Adrenal gland (tissue), 12 donors: ENCODE results near the gene CYP4V2. TPM values are rescaled to one million over a fixed set of nuclear protein-coding genes. Genes with fewer than 3 reads are reported as not detected.
"Not testable (repeated sequence)": the region's sequence is repeated elsewhere in the genome, so short reads cannot be mapped to it uniquely, and the experiment has no call there.

Experiments used
- DNase-seq, 7 donors: peaks; one replicate each; pipeline ENCODE4 v3.0.0-alpha.2; 2019 to 2020
- H3K27ac ChIP-seq, 5 donors: fragments of 200-600 bp; sonication (generic) in 4 of 5; 1 replicate in 3 of 5; 2 replicates in 2 of 5; pipeline versions ENCODE4 v1.5.1 to v1.8.0; 2016 to 2020; ENCODE audit warnings: mild to moderate bottlenecking in 1 of 5
- H3K27me3 ChIP-seq: fragments of 200-600 bp; 2 replicates; pipeline ENCODE4 v1.8.0; 2021
- H3K36me3 ChIP-seq, 2 donors: fragments of 200-600 bp; replicated peaks in 1 of 2; 1 replicate in 1 of 2; 2 replicates in 1 of 2; pipeline versions ENCODE4 v1.5.1 to v1.8.0; 2018 to 2022
- H3K4me1 ChIP-seq, 2 donors: fragments of 200-600 bp; replicated peaks in 1 of 2; 1 replicate in 1 of 2; 2 replicates in 1 of 2; pipeline versions ENCODE4 v1.5.1 to v1.8.0; 2018 to 2021
- H3K4me3 ChIP-seq, 4 donors: fragments of 200-600 bp; sonication (generic) in 3 of 4; one replicate each; pipeline ENCODE4 v1.5.1; 2016 to 2018
- H3K9me3 ChIP-seq, 3 donors: fragments of 200-600 bp; sonication (generic) in 1 of 3; replicated peaks in 1 of 3; 1 replicate in 2 of 3; 2 replicates in 1 of 3; pipeline versions ENCODE4 v1.5.1 to v1.8.0; 2016 to 2021
- CTCF ChIP-seq, 6 experiments: fragments of 450-650 bp in 4 of 6; fragments of 200-600 bp in 2 of 6; sonication (generic) in 1 of 6; IDR thresholded peaks; 1 replicate in 5 of 6; 2 replicates in 1 of 6; pipeline versions ENCODE4 v1.5.1 to v1.8.0; 2016 to 2021; ENCODE audit warnings: antibody characterized with exemption in 6 of 6, mild to moderate bottlenecking in 2 of 6, moderate library complexity in 1 of 6
- POLR2A ChIP-seq, 2 donors: fragments of 450-650 bp; IDR thresholded peaks; one replicate each; pipeline ENCODE4 v1.6.1; 2017; ENCODE audit warnings: antibody characterized with exemption in 2 of 2, mild to moderate bottlenecking in 2 of 2, moderate library complexity in 1 of 2
- WGBS, 4 donors: extraction: QIAGEN DNeasy Blood & Tissue Kit in 2 of 4; methylation state at CpG; one replicate each; pipeline versions ENCODE4 v1.1.5 to v1.1.7; 2013 to 2017; 5-methylcytosine and 5-hydroxymethylcytosine counted together
- intact Hi-C, 2 donors: fragments of 100-400 bp; cut with DNase I; formaldehyde crosslinking; loops; one replicate each; pipeline versions ENCODE4 v1.14.1 to v1.15.0; 2022 to 2023
- polyA plus RNA-seq, 3 donors: library from polyadenylated mRNA; stranded (reverse); fragments of 200-250 nt in 2 of 3; fragments of 350-450 nt in 1 of 3; fragmentation: Illumina TruSeq in 1 of 3; extraction: RNeasy Lipid Tissue Mini Kit (QIAGEN cat#74804) in 1 of 3; gene quantifications; one replicate each; pipeline ENCODE4 v1.2.3, GENCODE V29; 2013 to 2014
- total RNA-seq, 9 donors: library from RNA; depleted of rRNA in 4 of 9; stranded (reverse); fragments of >200 nt in 4 of 9; fragments of 120-200 nt in 1 of 9; fragmentation: NEBNext Ultra II Directional in 1 of 9; extraction: Animal tissue kit (Norgen Biotek cat#: 25700) in 1 of 9; gene quantifications; one replicate each; pipeline versions ENCODE4 v1.1.0 to v1.2.4, GENCODE V29; 2013 to 2023
- donor health status: healthy with polysubstance abuse.
- donor health status: Bipolar disorder and iron deficiency.
- donor health status: DM: yes; HTN: yes; CAD: no.
- donor health status: DM: no; HTN: no; CAD: no.
- donor health status: DM: no; HTN: no; CAD: no.
- donor health status: DM: yes; HTN: yes; CAD: no.

Gene CYP4V2
- total and polyA plus RNA-seq, 12 donors: 11.5 to 106 (median 61.0) TPM

- no peak for DNase-seq
- Histone ChIP-seq H3K36me3 (no peaks in the 10 kb centered on the region), H3K4me3 (no peak overlapping the region), H3K9me3 (no peaks in the 10 kb centered on the region), H3K4me1 (no peaks in the 10 kb centered on the region), H3K27me3 (no peaks in the 10 kb centered on the region), H3K27ac (no peak overlapping the region)
- 80 to 86% (median 81%) methylated on average over 7 of the region's 7 CpGs for WGBS, 4 donors
- intact Hi-C loops: no loop called here
- TF ChIP-seq POLR2A (IDR thresholded peaks at IDR 0.05) (no peak), CTCF (IDR thresholded peaks at IDR 0.05) (no peak)
These were observed 49.1 kb downstream of the CYP4V2 start for GRCh38 chr4:186240452-186240847.

GRCh38 chr4:186240848-186241491 is 49.6 kb downstream of the CYP4V2 start:
- intact Hi-C loops: no loop called here
- H3K9me3 ChIP-seq: no peaks in the 10 kb centered on the region
- 67 to 93% (median 83%) methylated on average over 5 to 7 of the region's 7 CpGs for WGBS, 4 donors
- TF ChIP-seq POLR2A (IDR thresholded peaks at IDR 0.05) (no peak), CTCF (IDR thresholded peaks at IDR 0.05) (no peak)
- DNase-seq: no peak
- H3K4me1 ChIP-seq: no peaks in the 10 kb centered on the region
- no peaks in the 10 kb centered on the region for H3K27me3 ChIP-seq
- no peak overlapping the region for H3K4me3 ChIP-seq
- H3K27ac ChIP-seq: no peak overlapping the region
- H3K36me3 ChIP-seq: no peaks in the 10 kb centered on the region

- no peaks in the 10 kb centered on the region for H3K9me3 ChIP-seq
These were observed 50.2 kb downstream of the CYP4V2 start for GRCh38 chr4:186241616-186242015.

GRCh38 chr4:186242031-186242430 is 50.7 kb downstream of the CYP4V2 start:
- H3K4me3 ChIP-seq, DNase-seq, H3K36me3 ChIP-seq, H3K27ac ChIP-seq, H3K27me3 ChIP-seq, intact Hi-C loops, H3K4me1 ChIP-seq, H3K9me3 ChIP-seq: not testable (repeated sequence)
- WGBS, 4 donors: 67 to 91% (median 86%) methylated on average over 10 of the region's 10 CpGs

More at GRCh38 chr4:186241616-186242015, 50.2 kb downstream of the CYP4V2 start:
- no peaks in the 10 kb centered on the region for H3K36me3 ChIP-seq
- H3K4me1 ChIP-seq: no peaks in the 10 kb centered on the region
- H3K4me3 ChIP-seq: no peak overlapping the region
- intact Hi-C loops: no loop called here
- H3K27ac ChIP-seq: no peak overlapping the region
- TF ChIP-seq POLR2A (IDR thresholded peaks at IDR 0.05): no peak
- TF ChIP-seq CTCF (IDR thresholded peaks at IDR 0.05): no peak
- no peak for DNase-seq
- 84 to 96% (median 86%) methylated on average over 4 of the region's 4 CpGs for WGBS, 4 donors
- H3K27me3 ChIP-seq: no peaks in the 10 kb centered on the region

- TF ChIP-seq POLR2A (IDR thresholded peaks at IDR 0.05) (no peak), CTCF (IDR thresholded peaks at IDR 0.05) (no peak)
- Histone ChIP-seq H3K36me3 (no peaks in the 10 kb centered on the region), H3K4me3 (no peak overlapping the region), H3K27ac (no peak overlapping the region), H3K4me1 (no peaks in the 10 kb centered on the region), H3K27me3 (no peaks in the 10 kb centered on the region), H3K9me3 (no peaks in the 10 kb centered on the region)
- intact Hi-C loops: no loop called here
- 78 to 90% (median 85%) methylated on average over 2 of the region's 2 CpGs for WGBS, 4 donors
- DNase-seq: no peak
These were observed 52.0 kb downstream of the CYP4V2 start for GRCh38 chr4:186243331-186243730.
